ENCODE data around the gene RPL9. TPM values are rescaled to one million over a fixed set of nuclear protein-coding genes. Genes with fewer than 3 reads are reported as not detected.
"Not testable (repeated sequence)": the region's sequence is repeated elsewhere in the genome, so short reads cannot be mapped to it uniquely, and the experiment has no call there.

Gene RPL9
- total and polyA plus RNA-seq, 4 donors = 963 to 3,293 (median 2,175) TPM

- no peak for TF ChIP-seq CTCF (IDR thresholded peaks at IDR 0.05; ENCODE audit: control extremely low read depth, extremely low read depth)
- Histone ChIP-seq H3K4me3 (no peak overlapping the region), H3K36me3 (ENCODE audit: control insufficient read depth in 4 of 4, insufficient read depth in 4 of 4, low read length in 4 of 4) (no peaks in the 10 kb centered on the region), H3K9ac (ENCODE audit: insufficient read depth in 1 of 2, low read length in 2 of 2) (no peak overlapping the region), H3K4me1 (ENCODE audit: control insufficient read depth in 5 of 5, insufficient read depth in 5 of 5, low read length in 5 of 5) (no peaks in the 10 kb centered on the region), H3K27ac (ENCODE audit: low read depth in 1 of 2, low read length in 1 of 2) (no peak overlapping the region), H3K9me3 (ENCODE audit: control insufficient read depth in 4 of 4, insufficient read depth in 3 of 4, low read length in 3 of 4) (no peaks in the 10 kb centered on the region), H3K27me3 (ENCODE audit: control insufficient read depth in 3 of 3, insufficient read depth in 3 of 3, low read length in 2 of 3) (no peaks in the 10 kb centered on the region)
- WGBS, 2 donors = 84 to 86% methylated on average over 4 of the region's 4 CpGs
- DNase-seq (no peak), ATAC-seq (ENCODE audit: insufficient read depth, low FRiP score) (no peak)
These were observed 29.0 kb downstream of the RPL9 start for GRCh38 chr4:39429476-39430334.

- whole genome bisulfite sequencing, 2 donors = 64 to 80% methylated on average over 10 of the region's 10 CpGs
- TF ChIP-seq CTCF (IDR thresholded peaks at IDR 0.05; ENCODE audit: control extremely low read depth, extremely low read depth) = no peak
- no peaks in the 10 kb centered on the region for H3K4me1 ChIP-seq (ENCODE audit: control insufficient read depth in 5 of 5, insufficient read depth in 5 of 5, low read length in 5 of 5)
- ATAC-seq (ENCODE audit: insufficient read depth, low FRiP score) = no peak
- no peaks in the 10 kb centered on the region for H3K9me3 ChIP-seq (ENCODE audit: control insufficient read depth in 4 of 4, insufficient read depth in 3 of 4, low read length in 3 of 4)
- no peak overlapping the region for H3K27ac ChIP-seq (ENCODE audit: low read depth in 1 of 2, low read length in 1 of 2)
- H3K4me3 ChIP-seq = no peak overlapping the region
- no peaks in the 10 kb centered on the region for H3K27me3 ChIP-seq (ENCODE audit: control insufficient read depth in 3 of 3, insufficient read depth in 3 of 3, low read length in 2 of 3)
- H3K36me3 ChIP-seq (ENCODE audit: control insufficient read depth in 4 of 4, insufficient read depth in 4 of 4, low read length in 4 of 4) = no peaks in the 10 kb centered on the region
- DNase-seq = no peak
- no peak overlapping the region for H3K9ac ChIP-seq (ENCODE audit: insufficient read depth in 1 of 2, low read length in 2 of 2)
These were observed 31.1 kb downstream of the RPL9 start for GRCh38 chr4:39427520-39428114.

- no peak overlapping the region for H3K27ac ChIP-seq (ENCODE audit: low read depth in 1 of 2, low read length in 1 of 2)
- DNase-seq = no peak
- no peaks in the 10 kb centered on the region for H3K9me3 ChIP-seq (ENCODE audit: control insufficient read depth in 4 of 4, insufficient read depth in 3 of 4, low read length in 3 of 4)
- no peak overlapping the region for H3K9ac ChIP-seq (ENCODE audit: insufficient read depth in 1 of 2, low read length in 2 of 2)
- ATAC-seq (ENCODE audit: insufficient read depth, low FRiP score) = no peak
- TF ChIP-seq CTCF (IDR thresholded peaks at IDR 0.05; ENCODE audit: control extremely low read depth, extremely low read depth) = no peak
- H3K27me3 ChIP-seq (ENCODE audit: control insufficient read depth in 3 of 3, insufficient read depth in 3 of 3, low read length in 2 of 3) = no peaks in the 10 kb centered on the region
- H3K4me1 ChIP-seq (ENCODE audit: control insufficient read depth in 5 of 5, insufficient read depth in 5 of 5, low read length in 5 of 5) = no peaks in the 10 kb centered on the region
- 91 to 96% methylated on average over 1 of the region's 1 CpG for WGBS, 2 donors
- no peak overlapping the region for H3K4me3 ChIP-seq
- no peaks in the 10 kb centered on the region for H3K36me3 ChIP-seq (ENCODE audit: control insufficient read depth in 4 of 4, insufficient read depth in 4 of 4, low read length in 4 of 4)
These were observed 32.0 kb downstream of the RPL9 start for GRCh38 chr4:39426728-39427127.

- not testable (repeated sequence) for H3K27me3 ChIP-seq (ENCODE audit: control insufficient read depth in 3 of 3, insufficient read depth in 3 of 3, low read length in 2 of 3); ATAC-seq (ENCODE audit: insufficient read depth, low FRiP score)
- WGBS, 2 donors = 90 to 94% methylated on average over 1 of the region's 1 CpG
These were observed 33.4 kb downstream of the RPL9 start for GRCh38 chr4:39425297-39425696.

More at GRCh38 chr4:39425297-39425696, 33.4 kb downstream of the RPL9 start:
- not testable (repeated sequence) for H3K4me3 ChIP-seq; H3K9me3 ChIP-seq (ENCODE audit: control insufficient read depth in 4 of 4, insufficient read depth in 3 of 4, low read length in 3 of 4); H3K36me3 ChIP-seq (ENCODE audit: control insufficient read depth in 4 of 4, insufficient read depth in 4 of 4, low read length in 4 of 4); H3K9ac ChIP-seq (ENCODE audit: insufficient read depth in 1 of 2, low read length in 2 of 2); DNase-seq; H3K4me1 ChIP-seq (ENCODE audit: control insufficient read depth in 5 of 5, insufficient read depth in 5 of 5, low read length in 5 of 5); H3K27ac ChIP-seq (ENCODE audit: low read depth in 1 of 2, low read length in 1 of 2)

Measured in lung (tissue), 12 donors.